H1 (cell line): ENCODE results near the gene PRR16. TPM values are rescaled to one million over a fixed set of nuclear protein-coding genes. Genes with fewer than 3 reads are reported as not detected.

Source experiments
- CTCF ChIA-PET: fragments of 300-600 bp; sonication (Branson Sonifier 250); formaldehyde crosslinking; loops from one replicate; lab custom pipeline; 2021; ENCODE audit not compliant: partially characterized antibody; lab: Charles Lee
- POLR2A ChIA-PET: fragments of 300-600 bp; sonication (Branson Sonifier 250); formaldehyde crosslinking; loops from one replicate; lab custom pipeline; 2021; ENCODE audit warnings: inconsistent platforms; ENCODE audit not compliant: partially characterized antibody; lab: Charles Lee
- DNase-seq, 2 experiments: peaks; one replicate each; pipeline versions ENCODE4 v3.0.0 to v3.0.0-alpha.2; 2010 to 2022; ENCODE audit warnings: low spot score in 2 of 2, low read depth in 1 of 2, mixed read lengths in 1 of 2
- FAIRE-seq: peaks from 2 replicates; lab custom pipeline; 2011; peaks lifted over from hg19 to GRCh38; lab: Jason Lieb, UNC
- H2AFZ ChIP-seq: 2 replicates; pipeline ENCODE4 v1.8.1; 2012; ENCODE audit warnings: low read length, inconsistent platforms
- H2AK5ac ChIP-seq: 2 replicates; pipeline ENCODE4 v1.6.1; 2013; ENCODE audit warnings: low read depth, low read length
- H2BK120ac ChIP-seq: replicated peaks from 2 replicates; pipeline ENCODE3; 2013; ENCODE audit warnings: low read depth, low read length, inconsistent platforms
- H2BK12ac ChIP-seq: 2 replicates; pipeline ENCODE4 v1.6.1; 2013; ENCODE audit warnings: low read depth, low read length
- H2BK15ac ChIP-seq: 2 replicates; pipeline ENCODE4 v1.6.1; 2013; ENCODE audit warnings: low read length
- H2BK20ac ChIP-seq: 2 replicates; pipeline ENCODE4 v1.6.1; 2013; ENCODE audit warnings: low read length
- H2BK5ac ChIP-seq: 2 replicates; pipeline ENCODE4 v1.6.1; 2013; ENCODE audit warnings: low read depth, low read length
- H3K14ac ChIP-seq: 2 replicates; pipeline ENCODE4 v1.6.1; 2013; ENCODE audit warnings: inconsistent platforms; ENCODE audit not compliant: insufficient read length
- H3K18ac ChIP-seq: 2 replicates; pipeline ENCODE4 v1.6.1; 2013; ENCODE audit warnings: low read length; ENCODE audit errors: extremely low read depth
- H3K23ac ChIP-seq: 2 replicates; pipeline ENCODE4 v1.6.1; 2013; ENCODE audit warnings: inconsistent platforms; ENCODE audit not compliant: insufficient read length
- H3K23me2 ChIP-seq: 2 replicates; pipeline ENCODE4 v1.6.1; 2013; ENCODE audit warnings: low read depth, low read length
- H3K27ac ChIP-seq: 2 replicates; pipeline ENCODE4 v1.6.1; 2011; ENCODE audit warnings: low read depth, low read length, inconsistent platforms
- H3K27me3 ChIP-seq, 4 experiments: replicated peaks in 1 of 4; 1 replicate in 1 of 4; 2 replicates in 3 of 4; pipeline versions ENCODE4 v1.6.1 to v1.8.1; 2011 to 2013; ENCODE audit warnings: low read length in 3 of 4, mild to moderate bottlenecking in 3 of 4, inconsistent platforms in 2 of 4, mixed read lengths in 2 of 4, moderate library complexity in 1 of 4; ENCODE audit not compliant: control insufficient read depth in 3 of 4, insufficient read depth in 3 of 4; ENCODE audit errors: extremely low read depth in 1 of 4
- H3K36me3 ChIP-seq, 4 experiments: 2 replicates each; pipeline versions ENCODE4 v1.6.1 to v1.8.1; 2011 to 2013; ENCODE audit warnings: mild to moderate bottlenecking in 4 of 4, low read length in 3 of 4, moderate library complexity in 2 of 4, control low read depth in 1 of 4, inconsistent platforms in 1 of 4; ENCODE audit not compliant: insufficient read depth in 4 of 4, control insufficient read depth in 2 of 4
- H3K4ac ChIP-seq: replicated peaks from 2 replicates; pipeline ENCODE3; 2013; ENCODE audit warnings: low read length, low read depth, mixed read lengths, inconsistent platforms; ENCODE audit not compliant: insufficient read length
- H3K4me1 ChIP-seq, 4 experiments: replicated peaks in 1 of 4; 1 replicate in 1 of 4; 2 replicates in 3 of 4; pipeline versions ENCODE4 v1.6.1 to v1.8.1; 2011 to 2013; ENCODE audit warnings: low read length in 3 of 4, inconsistent platforms in 2 of 4, mixed read lengths in 1 of 4; ENCODE audit not compliant: insufficient read depth in 4 of 4, control insufficient read depth in 3 of 4
- H3K4me2 ChIP-seq, 2 experiments: 2 replicates each; pipeline versions ENCODE4 v1.6.1 to v1.8.1; 2011 to 2013; ENCODE audit warnings: low read depth in 2 of 2, low read length in 2 of 2, control low read depth in 1 of 2, inconsistent platforms in 1 of 2, mild to moderate bottlenecking in 1 of 2; ENCODE audit not compliant: insufficient read depth in 1 of 2
- H3K4me3 ChIP-seq, 4 experiments: fragments of 200-600, 300-600 bp in 1 of 4; sonication (generic), shearing (Covaris generic), sonication (Bioruptor Twin) in 1 of 4; 2 replicates each; pipeline versions ENCODE4 v1.5.1 to v1.8.1; 2011 to 2016; ENCODE audit warnings: low read length in 4 of 4, low read depth in 3 of 4, control low read depth in 2 of 4, inconsistent platforms in 2 of 4, mild to moderate bottlenecking in 2 of 4, mixed read lengths in 1 of 4, moderate library complexity in 1 of 4; ENCODE audit not compliant: insufficient read depth in 2 of 4; ENCODE audit errors: extremely low read depth in 1 of 4
- H3K56ac ChIP-seq: replicated peaks from 2 replicates; pipeline ENCODE3; 2013; ENCODE audit warnings: low read depth, mild to moderate bottlenecking, mixed read lengths, low read length, inconsistent platforms; ENCODE audit not compliant: insufficient read length
- H3K79me1 ChIP-seq: 2 replicates; pipeline ENCODE4 v1.6.1; 2013; ENCODE audit warnings: low read depth, low read length, control low read depth
- H3K79me2 ChIP-seq, 2 experiments: 2 replicates each; pipeline versions ENCODE4 v1.6.1 to v1.8.1; 2012 to 2013; ENCODE audit warnings: low read length in 2 of 2, mild to moderate bottlenecking in 2 of 2, inconsistent platforms in 1 of 2; ENCODE audit not compliant: insufficient read depth in 2 of 2, control insufficient read depth in 1 of 2
- H3K9ac ChIP-seq, 4 experiments: replicated peaks in 1 of 4; 1 replicate in 1 of 4; 2 replicates in 3 of 4; pipeline versions ENCODE4 v1.6.1 to v1.8.1; 2011 to 2013; ENCODE audit warnings: low read depth in 3 of 4, low read length in 3 of 4, control low read depth in 2 of 4, mild to moderate bottlenecking in 2 of 4, moderate library complexity in 2 of 4, inconsistent platforms in 1 of 4; ENCODE audit errors: extremely low read depth in 1 of 4
- H3K9me3 ChIP-seq, 2 experiments: 2 replicates each; pipeline versions ENCODE4 v1.6.1 to v1.8.1; 2012 to 2013; ENCODE audit warnings: mild to moderate bottlenecking in 2 of 2, moderate library complexity in 2 of 2, control low read depth in 1 of 2, inconsistent platforms in 1 of 2, low read depth in 1 of 2, low read length in 1 of 2, mixed read lengths in 1 of 2; ENCODE audit not compliant: insufficient read depth in 2 of 2
- H4K20me1 ChIP-seq, 2 experiments: replicated peaks in 1 of 2; 2 replicates each; pipeline versions ENCODE3 to v1.8.1; 2011 to 2013; ENCODE audit warnings: inconsistent platforms in 2 of 2, low read length in 2 of 2, mild to moderate bottlenecking in 1 of 2; ENCODE audit not compliant: insufficient read depth in 2 of 2, control insufficient read depth in 1 of 2
- H4K5ac ChIP-seq: 2 replicates; pipeline ENCODE4 v1.6.1; 2013; ENCODE audit warnings: low read length, low read depth, mixed read lengths, inconsistent platforms; ENCODE audit not compliant: insufficient read length
- H4K8ac ChIP-seq: 2 replicates; pipeline ENCODE4 v1.8.0; 2013; ENCODE audit warnings: mild to moderate bottlenecking, moderate library complexity, low read length, inconsistent platforms; ENCODE audit not compliant: insufficient read depth; ENCODE audit errors: extremely low read depth
- H4K91ac ChIP-seq: replicated peaks from 2 replicates; pipeline ENCODE3; 2013; ENCODE audit warnings: low read length, mixed read lengths, inconsistent platforms; ENCODE audit not compliant: insufficient read length
- BCL11A ChIP-seq, 2 experiments: IDR thresholded peaks; one replicate each; pipeline ENCODE4 v1.6.1; 2011; ENCODE audit warnings: low read depth in 2 of 2, low read length in 2 of 2, mild to moderate bottlenecking in 2 of 2
- HDAC6 ChIP-seq: IDR thresholded peaks from one replicate; pipeline ENCODE4 v1.7.1; 2012; ENCODE audit warnings: low read depth, mild to moderate bottlenecking, inconsistent platforms, low read length, moderate library complexity
- PHF8 ChIP-seq: fragments of 200-600 bp; sonication (generic); conservative IDR thresholded peaks from 2 replicates; pipeline ENCODE4 v1.7.1; 2012; ENCODE audit warnings: low read depth, mild to moderate bottlenecking, inconsistent platforms, low read length, moderate library complexity
- POU5F1 ChIP-seq: IDR thresholded peaks from 2 replicates; pipeline ENCODE4 v1.6.1; 2011; ENCODE audit warnings: low read depth, mild to moderate bottlenecking, low read length, moderate library complexity
- RAD21 ChIP-seq, 2 experiments: IDR thresholded peaks in 1 of 2; conservative IDR thresholded peaks in 1 of 2; 2 replicates each; pipeline ENCODE4 v1.6.1; 2011; ENCODE audit warnings: low read depth in 2 of 2, low read length in 2 of 2, improper control_type of control experiment in 1 of 2, inconsistent platforms in 1 of 2, mild to moderate bottlenecking in 1 of 2, moderate library complexity in 1 of 2
- SIN3A ChIP-seq, 2 experiments: IDR thresholded peaks in 1 of 2; conservative IDR thresholded peaks in 1 of 2; 2 replicates each; pipeline ENCODE4 v1.6.1; 2011 to 2012; ENCODE audit warnings: low read length in 2 of 2, improper control_type of control experiment in 1 of 2, low read depth in 1 of 2, mild to moderate bottlenecking in 1 of 2
- SIRT6 ChIP-seq: IDR thresholded peaks from one replicate; pipeline ENCODE4 v1.7.1; 2012; ENCODE audit warnings: low read length, inconsistent platforms
- SIX5 ChIP-seq: IDR thresholded peaks from 2 replicates; pipeline ENCODE4 v1.6.1; 2011; ENCODE audit warnings: mild to moderate bottlenecking, low read depth, low read length
- TCF12 ChIP-seq: IDR thresholded peaks from 2 replicates; pipeline ENCODE4 v1.6.1; 2011; ENCODE audit warnings: low read depth, mild to moderate bottlenecking, low read length
- TEAD4 ChIP-seq: IDR thresholded peaks from 2 replicates; pipeline ENCODE4 v1.6.1; 2012; ENCODE audit warnings: low read depth, low read length, inconsistent platforms, mixed read lengths
- WGBS, 2 experiments: shearing (Covaris generic) in 1 of 2; methylation state at CpG; one replicate each; pipeline versions ENCODE4 v1.1.6 to v1.1.7; 2013 to 2015; ENCODE audit warnings: low lambda C conversion rate in 2 of 2, mixed read lengths in 2 of 2, inconsistent platforms in 1 of 2, low coverage in 1 of 2, missing lambda C conversion rate in 1 of 2; ENCODE audit not compliant: insufficient replicate concordance in 2 of 2, insufficient coverage in 1 of 2, insufficient read length in 1 of 2; ENCODE audit errors: extremely low coverage in 1 of 2, missing lambda C conversion rate in 1 of 2; 5-methylcytosine and 5-hydroxymethylcytosine counted together
- polyA plus RNA-seq, 7 experiments: library from polyadenylated mRNA; depleted of rRNA in 3 of 7; stranded (reverse) in 5 of 7; unstranded in 2 of 7; fragments of >200 nt in 5 of 7; fragments of 200-250 nt in 2 of 7; gene quantifications; 1 replicate in 5 of 7; 2 replicates in 1 of 7; 4 replicates in 1 of 7; pipeline versions ENCODE4 v1.2.1 to v1.2.3, GENCODE V29; 2011 to 2013; ENCODE audit warnings: missing spikeins in 2 of 7, mixed read lengths in 2 of 7
- total RNA-seq: library from RNA; stranded (reverse); fragmentation: NEBNext Ultra II Directional; extraction: Animal tissue kit (Norgen Biotek cat#: 25700); gene quantifications from 2 replicates; pipeline ENCODE4 v1.2.1, GENCODE V29; 2021

The PRR16 gene
- total and polyA plus RNA-seq, 2 of the 8 experiments (the other 6 are each of a cell fraction or from before 2014, with no cell fraction given), result 0.73 to 1.6 TPM

GRCh38 chr5:120682851-120683250 lies 218.8 kb downstream of the PRR16 start:
- H3K4ac ChIP-seq, result no peak overlapping the region
- no peak overlapping the region for H2AFZ ChIP-seq
- H3K27ac ChIP-seq, result no peak overlapping the region
- H3K9me3 ChIP-seq, result no peaks in the 10 kb centered on the region
- H3K18ac ChIP-seq, result no peak overlapping the region
- no peak overlapping the region for H3K4me2 ChIP-seq
- H3K56ac ChIP-seq, result no peak overlapping the region
- H4K8ac ChIP-seq, result no peak overlapping the region
- no peak overlapping the region for H3K23ac ChIP-seq
- H3K23me2 ChIP-seq, result no peaks in the 10 kb centered on the region
- CTCF ChIA-PET, result no interaction called here
- H4K91ac ChIP-seq, result no peak overlapping the region
- no peak for FAIRE-seq
- no peaks in the 10 kb centered on the region for H3K79me1 ChIP-seq
- no peak overlapping the region for H4K5ac ChIP-seq
- DNase-seq, result no peak
- peaks cover 0 to 7% (median 4%) of the 10 kb centered on the region in 4 experiments; a peak in 2 of 7 replicates for H3K4me1 ChIP-seq
- H2BK5ac ChIP-seq, result no peak overlapping the region
- WGBS, 2 experiments, result 73% methylated on average over 2 of the region's 2 CpGs; no CpG with 5 or more reads in 1 of the 2 experiments
- H2BK12ac ChIP-seq, result no peak overlapping the region
- H4K20me1 ChIP-seq, result no peaks in the 10 kb centered on the region
- no peaks in the 10 kb centered on the region; a peak in 1 of 7 replicates for H3K27me3 ChIP-seq
- H3K14ac ChIP-seq, result no peak overlapping the region
- H3K9ac ChIP-seq, result no peak overlapping the region
- H2BK20ac ChIP-seq, result no peak overlapping the region
- no peak overlapping the region for H3K4me3 ChIP-seq
- POLR2A ChIA-PET, result no interaction called here
- no peak overlapping the region for H2BK120ac ChIP-seq
- no peak overlapping the region for H2BK15ac ChIP-seq
- H3K36me3 ChIP-seq, result no peaks in the 10 kb centered on the region
- H3K79me2 ChIP-seq, result no peaks in the 10 kb centered on the region
- no peak overlapping the region for H2AK5ac ChIP-seq
- no peak for TF ChIP-seq HDAC6
- no peak for TF ChIP-seq SIRT6
- TF ChIP-seq POU5F1, result no peak
- no peak for TF ChIP-seq PHF8
- TF ChIP-seq RAD21 (IDR thresholded peaks at IDR 0.05 in 1 of 2, conservative IDR thresholded peaks at IDR 0.05 in 1 of 2; ENCODE audit: low read depth in 2 of 2, low read length in 2 of 2), result no peak
- TF ChIP-seq SIN3A (conservative IDR thresholded peaks at IDR 0.05 in 1 of 2, IDR thresholded peaks at IDR 0.05 in 1 of 2; ENCODE audit: low read depth in 1 of 2, low read length in 2 of 2), result no peak
- no peak for TF ChIP-seq TEAD4
- no peak for TF ChIP-seq BCL11A (IDR thresholded peaks at IDR 0.05; ENCODE audit: low read depth in 2 of 2, low read length in 2 of 2)
- TF ChIP-seq TCF12, result no peak
- no peak for TF ChIP-seq SIX5
